ENCODE data around the gene CRTC2. TPM values are rescaled to one million over a fixed set of nuclear protein-coding genes. Genes with fewer than 3 reads are reported as not detected.

The CRTC2 gene
- total RNA-seq, 1 experiment from 2014 or later, result 45.7 TPM

GRCh38 chr1:153932156-153933131 lies 26.0 kb downstream of the CRTC2 start:
- Histone ChIP-seq H3K9me3 (ENCODE audit: control insufficient read depth, low read depth, low read length) (no peaks in the 10 kb centered on the region), H3K27ac (ENCODE audit: insufficient read length, low read depth, low read length) (no peak overlapping the region), H2BK20ac (ENCODE audit: low read depth, low read length, poor library complexity, severe bottlenecking) (no peak overlapping the region), H2BK5ac (ENCODE audit: insufficient read length, low read length) (no peak overlapping the region), H3K18ac (ENCODE audit: insufficient read length, low read depth, low read length) (no peak overlapping the region), H3K23me2 (ENCODE audit: insufficient read length, low read depth, low read length, poor library complexity, severe bottlenecking) (no peaks in the 10 kb centered on the region), H4K20me1 (ENCODE audit: control insufficient read depth, insufficient read depth, insufficient read length) (peaks cover 3% of the 10 kb centered on the region), H3T11ph (ENCODE audit: low read length) (no peak overlapping the region), H3K14ac (ENCODE audit: insufficient read depth, low read length) (no peak overlapping the region), H2AK5ac (ENCODE audit: insufficient read length, low read length) (no peak overlapping the region), H4K8ac (replicated peaks; ENCODE audit: insufficient read length, low read depth, low read length) (no peak overlapping the region), H2BK120ac (ENCODE audit: low read depth, low read length, poor library complexity, severe bottlenecking) (no peak overlapping the region), H3K4ac (ENCODE audit: low read depth, low read length) (no peak overlapping the region), H4K5ac (ENCODE audit: insufficient read length, low read depth, low read length) (no peak overlapping the region), H3K79me1 (ENCODE audit: insufficient read depth, low read depth, low read length, poor library complexity, severe bottlenecking) (no peaks in the 10 kb centered on the region), H3K79me2 (ENCODE audit: insufficient read depth, low read length) (no peaks in the 10 kb centered on the region), H4K91ac (ENCODE audit: insufficient read length, low read depth, low read length) (no peak overlapping the region), H2BK12ac (ENCODE audit: insufficient read length, low read depth, low read length) (no peak overlapping the region), H3K9ac (ENCODE audit: extremely low read depth, insufficient read length, low read length) (no peak overlapping the region), H3K4me1 (ENCODE audit: insufficient read depth, low read length) (no peaks in the 10 kb centered on the region), H3K27me3 (ENCODE audit: insufficient read depth, low read length) (no peaks in the 10 kb centered on the region), H3K23ac (ENCODE audit: insufficient read length, low read depth, low read length) (no peak overlapping the region), H3K4me2 (ENCODE audit: insufficient read depth, insufficient read length, low read length) (no peak overlapping the region), H2AFZ (ENCODE audit: low read length) (no peak overlapping the region), H2BK15ac (ENCODE audit: low read depth, low read length) (no peak overlapping the region), H3K56ac (ENCODE audit: insufficient read length, low read depth, low read length) (no peak overlapping the region)
- Mint-ChIP-seq H3K36me3 (ENCODE audit: insufficient read depth in 1 of 3, low read depth in 3 of 3) (peaks cover 40 to 68% (median 59%) of the 10 kb centered on the region in 3 experiments), H3K9me3 (no peaks in the 10 kb centered on the region), H3K4me3 (no peak overlapping the region), H3K27ac (no peak overlapping the region), H3K27me3 (ENCODE audit: low read depth) (no peaks in the 10 kb centered on the region), H3K4me1 (no peaks in the 10 kb centered on the region)
- no peak for TF ChIP-seq CTCF (conservative IDR thresholded peaks at IDR 0.05)
- no peak for DNase-seq
- WGBS (ENCODE audit: extremely low coverage, insufficient read length, low lambda C conversion rate), result no CpG with 5 or more reads among the region's 18 CpGs
